Measurements from ENCODE around the gene USP47.

DNA sequence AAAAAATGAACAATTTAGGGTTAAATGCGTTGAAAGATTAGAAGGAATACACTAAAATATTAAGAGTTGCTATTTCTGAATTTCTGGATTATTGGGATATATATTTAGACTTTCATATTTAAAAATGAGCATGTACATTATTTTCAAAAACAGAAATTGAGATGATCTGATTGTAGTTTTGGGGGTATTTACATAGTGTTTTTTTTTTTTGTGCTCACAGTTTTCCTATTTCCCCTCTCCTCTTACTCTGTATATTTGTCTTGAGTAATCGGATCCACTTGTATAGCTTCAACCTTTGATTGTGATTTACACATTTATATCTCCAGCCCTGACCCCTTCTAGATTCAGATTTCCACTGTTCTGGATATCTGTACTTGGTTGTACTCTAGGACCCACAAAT lies 5.3 kb downstream of the USP47 start:
- TF ChIP-seq, protein P1, sequence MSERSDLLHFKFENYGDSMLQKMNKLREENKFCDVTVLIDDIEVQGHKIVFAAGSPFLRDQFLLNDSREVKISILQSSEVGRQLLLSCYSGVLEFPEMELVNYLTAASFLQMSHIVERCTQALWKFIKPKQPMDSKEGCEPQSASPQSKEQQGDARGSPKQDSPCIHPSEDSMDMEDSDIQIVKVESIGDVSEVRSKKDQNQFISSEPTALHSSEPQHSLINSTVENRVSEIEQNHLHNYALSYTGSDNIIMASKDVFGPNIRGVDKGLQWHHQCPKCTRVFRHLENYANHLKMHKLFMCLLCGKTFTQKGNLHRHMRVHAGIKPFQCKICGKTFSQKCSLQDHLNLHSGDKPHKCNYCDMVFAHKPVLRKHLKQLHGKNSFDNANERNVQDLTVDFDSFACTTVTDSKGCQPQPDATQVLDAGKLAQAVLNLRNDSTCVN (CRISPR knock-in tag; IDR thresholded peaks at IDR 0.05), result no peak
- TF ChIP-seq SIN3B (IDR thresholded peaks at IDR 0.05; ENCODE audit: low read depth) (no peak), ZNF551 (CRISPR knock-in tag; IDR thresholded peaks at IDR 0.05) (no peak), POLR2G (IDR thresholded peaks at IDR 0.05; ENCODE audit: low read depth, low read length) (no peak), SRSF9 (IDR thresholded peaks at IDR 0.05; ENCODE audit: borderline replicate concordance, low read depth, low read length) (no peak)
- TF ChIP-seq, protein P2, sequence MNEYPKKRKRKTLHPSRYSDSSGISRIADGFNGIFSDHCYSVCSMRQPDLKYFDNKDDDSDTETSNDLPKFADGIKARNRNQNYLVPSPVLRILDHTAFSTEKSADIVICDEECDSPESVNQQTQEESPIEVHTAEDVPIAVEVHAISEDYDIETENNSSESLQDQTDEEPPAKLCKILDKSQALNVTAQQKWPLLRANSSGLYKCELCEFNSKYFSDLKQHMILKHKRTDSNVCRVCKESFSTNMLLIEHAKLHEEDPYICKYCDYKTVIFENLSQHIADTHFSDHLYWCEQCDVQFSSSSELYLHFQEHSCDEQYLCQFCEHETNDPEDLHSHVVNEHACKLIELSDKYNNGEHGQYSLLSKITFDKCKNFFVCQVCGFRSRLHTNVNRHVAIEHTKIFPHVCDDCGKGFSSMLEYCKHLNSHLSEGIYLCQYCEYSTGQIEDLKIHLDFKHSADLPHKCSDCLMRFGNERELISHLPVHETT (CRISPR knock-in tag; conservative IDR thresholded peaks at IDR 0.05 in 1 of 2, IDR thresholded peaks at IDR 0.05 in 1 of 2), result no peak
- TF ChIP-seq, protein P3, sequence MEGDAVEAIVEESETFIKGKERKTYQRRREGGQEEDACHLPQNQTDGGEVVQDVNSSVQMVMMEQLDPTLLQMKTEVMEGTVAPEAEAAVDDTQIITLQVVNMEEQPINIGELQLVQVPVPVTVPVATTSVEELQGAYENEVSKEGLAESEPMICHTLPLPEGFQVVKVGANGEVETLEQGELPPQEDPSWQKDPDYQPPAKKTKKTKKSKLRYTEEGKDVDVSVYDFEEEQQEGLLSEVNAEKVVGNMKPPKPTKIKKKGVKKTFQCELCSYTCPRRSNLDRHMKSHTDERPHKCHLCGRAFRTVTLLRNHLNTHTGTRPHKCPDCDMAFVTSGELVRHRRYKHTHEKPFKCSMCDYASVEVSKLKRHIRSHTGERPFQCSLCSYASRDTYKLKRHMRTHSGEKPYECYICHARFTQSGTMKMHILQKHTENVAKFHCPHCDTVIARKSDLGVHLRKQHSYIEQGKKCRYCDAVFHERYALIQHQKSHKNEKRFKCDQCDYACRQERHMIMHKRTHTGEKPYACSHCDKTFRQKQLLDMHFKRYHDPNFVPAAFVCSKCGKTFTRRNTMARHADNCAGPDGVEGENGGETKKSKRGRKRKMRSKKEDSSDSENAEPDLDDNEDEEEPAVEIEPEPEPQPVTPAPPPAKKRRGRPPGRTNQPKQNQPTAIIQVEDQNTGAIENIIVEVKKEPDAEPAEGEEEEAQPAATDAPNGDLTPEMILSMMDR (IDR thresholded peaks at IDR 0.05 in 2 of 3, conservative IDR thresholded peaks at IDR 0.05 in 1 of 3; ENCODE audit: insufficient read depth in 2 of 3, low read depth in 1 of 3, low read length in 3 of 3), result no peak
